H1 (cell line): ENCODE measurements around the gene MAFG. TPM values are rescaled to one million over a fixed set of nuclear protein-coding genes. Genes with fewer than 3 reads are reported as not detected.

ENCODE experiments used
- CTCF ChIA-PET: fragments of 300-600 bp; sonication (Branson Sonifier 250); formaldehyde crosslinking; loops from one replicate; lab custom pipeline; 2021; ENCODE audit not compliant: partially characterized antibody; lab: Charles Lee
- POLR2A ChIA-PET: fragments of 300-600 bp; sonication (Branson Sonifier 250); formaldehyde crosslinking; loops from one replicate; lab custom pipeline; 2021; ENCODE audit warnings: inconsistent platforms; ENCODE audit not compliant: partially characterized antibody; lab: Charles Lee
- DNase-seq, 2 experiments: peaks; one replicate each; pipeline versions ENCODE4 v3.0.0 to v3.0.0-alpha.2; 2010 to 2022; ENCODE audit warnings: low spot score in 2 of 2, low read depth in 1 of 2, mixed read lengths in 1 of 2
- FAIRE-seq: peaks from 2 replicates; lab custom pipeline; 2011; peaks lifted over from hg19 to GRCh38; lab: Jason Lieb, UNC
- H2AFZ ChIP-seq: 2 replicates; pipeline ENCODE4 v1.8.1; 2012; ENCODE audit warnings: low read length, inconsistent platforms
- H2AK5ac ChIP-seq: 2 replicates; pipeline ENCODE4 v1.6.1; 2013; ENCODE audit warnings: low read depth, low read length
- H2BK120ac ChIP-seq: replicated peaks from 2 replicates; pipeline ENCODE3; 2013; ENCODE audit warnings: low read depth, low read length, inconsistent platforms
- H2BK12ac ChIP-seq: 2 replicates; pipeline ENCODE4 v1.6.1; 2013; ENCODE audit warnings: low read depth, low read length
- H2BK15ac ChIP-seq: 2 replicates; pipeline ENCODE4 v1.6.1; 2013; ENCODE audit warnings: low read length
- H2BK20ac ChIP-seq: 2 replicates; pipeline ENCODE4 v1.6.1; 2013; ENCODE audit warnings: low read length
- H2BK5ac ChIP-seq: 2 replicates; pipeline ENCODE4 v1.6.1; 2013; ENCODE audit warnings: low read depth, low read length
- H3K14ac ChIP-seq: 2 replicates; pipeline ENCODE4 v1.6.1; 2013; ENCODE audit warnings: inconsistent platforms; ENCODE audit not compliant: insufficient read length
- H3K18ac ChIP-seq: 2 replicates; pipeline ENCODE4 v1.6.1; 2013; ENCODE audit warnings: low read length; ENCODE audit errors: extremely low read depth
- H3K23ac ChIP-seq: 2 replicates; pipeline ENCODE4 v1.6.1; 2013; ENCODE audit warnings: inconsistent platforms; ENCODE audit not compliant: insufficient read length
- H3K23me2 ChIP-seq: 2 replicates; pipeline ENCODE4 v1.6.1; 2013; ENCODE audit warnings: low read depth, low read length
- H3K27ac ChIP-seq: 2 replicates; pipeline ENCODE4 v1.6.1; 2011; ENCODE audit warnings: low read depth, low read length, inconsistent platforms
- H3K27me3 ChIP-seq, 4 experiments: replicated peaks in 1 of 4; 1 replicate in 1 of 4; 2 replicates in 3 of 4; pipeline versions ENCODE4 v1.6.1 to v1.8.1; 2011 to 2013; ENCODE audit warnings: low read length in 3 of 4, mild to moderate bottlenecking in 3 of 4, inconsistent platforms in 2 of 4, mixed read lengths in 2 of 4, moderate library complexity in 1 of 4; ENCODE audit not compliant: control insufficient read depth in 3 of 4, insufficient read depth in 3 of 4; ENCODE audit errors: extremely low read depth in 1 of 4
- H3K36me3 ChIP-seq, 4 experiments: 2 replicates each; pipeline versions ENCODE4 v1.6.1 to v1.8.1; 2011 to 2013; ENCODE audit warnings: mild to moderate bottlenecking in 4 of 4, low read length in 3 of 4, moderate library complexity in 2 of 4, control low read depth in 1 of 4, inconsistent platforms in 1 of 4; ENCODE audit not compliant: insufficient read depth in 4 of 4, control insufficient read depth in 2 of 4
- H3K4ac ChIP-seq: replicated peaks from 2 replicates; pipeline ENCODE3; 2013; ENCODE audit warnings: low read length, low read depth, mixed read lengths, inconsistent platforms; ENCODE audit not compliant: insufficient read length
- H3K4me1 ChIP-seq, 4 experiments: replicated peaks in 1 of 4; 1 replicate in 1 of 4; 2 replicates in 3 of 4; pipeline versions ENCODE4 v1.6.1 to v1.8.1; 2011 to 2013; ENCODE audit warnings: low read length in 3 of 4, inconsistent platforms in 2 of 4, mixed read lengths in 1 of 4; ENCODE audit not compliant: insufficient read depth in 4 of 4, control insufficient read depth in 3 of 4
- H3K4me2 ChIP-seq, 2 experiments: 2 replicates each; pipeline versions ENCODE4 v1.6.1 to v1.8.1; 2011 to 2013; ENCODE audit warnings: low read depth in 2 of 2, low read length in 2 of 2, control low read depth in 1 of 2, inconsistent platforms in 1 of 2, mild to moderate bottlenecking in 1 of 2; ENCODE audit not compliant: insufficient read depth in 1 of 2
- H3K4me3 ChIP-seq, 4 experiments: fragments of 200-600, 300-600 bp in 1 of 4; sonication (generic), shearing (Covaris generic), sonication (Bioruptor Twin) in 1 of 4; 2 replicates each; pipeline versions ENCODE4 v1.5.1 to v1.8.1; 2011 to 2016; ENCODE audit warnings: low read length in 4 of 4, low read depth in 3 of 4, control low read depth in 2 of 4, inconsistent platforms in 2 of 4, mild to moderate bottlenecking in 2 of 4, mixed read lengths in 1 of 4, moderate library complexity in 1 of 4; ENCODE audit not compliant: insufficient read depth in 2 of 4; ENCODE audit errors: extremely low read depth in 1 of 4
- H3K56ac ChIP-seq: replicated peaks from 2 replicates; pipeline ENCODE3; 2013; ENCODE audit warnings: low read depth, mild to moderate bottlenecking, mixed read lengths, low read length, inconsistent platforms; ENCODE audit not compliant: insufficient read length
- H3K79me1 ChIP-seq: 2 replicates; pipeline ENCODE4 v1.6.1; 2013; ENCODE audit warnings: low read depth, low read length, control low read depth
- H3K79me2 ChIP-seq, 2 experiments: 2 replicates each; pipeline versions ENCODE4 v1.6.1 to v1.8.1; 2012 to 2013; ENCODE audit warnings: low read length in 2 of 2, mild to moderate bottlenecking in 2 of 2, inconsistent platforms in 1 of 2; ENCODE audit not compliant: insufficient read depth in 2 of 2, control insufficient read depth in 1 of 2
- H3K9ac ChIP-seq, 4 experiments: replicated peaks in 1 of 4; 1 replicate in 1 of 4; 2 replicates in 3 of 4; pipeline versions ENCODE4 v1.6.1 to v1.8.1; 2011 to 2013; ENCODE audit warnings: low read depth in 3 of 4, low read length in 3 of 4, control low read depth in 2 of 4, mild to moderate bottlenecking in 2 of 4, moderate library complexity in 2 of 4, inconsistent platforms in 1 of 4; ENCODE audit errors: extremely low read depth in 1 of 4
- H3K9me3 ChIP-seq, 2 experiments: 2 replicates each; pipeline versions ENCODE4 v1.6.1 to v1.8.1; 2012 to 2013; ENCODE audit warnings: mild to moderate bottlenecking in 2 of 2, moderate library complexity in 2 of 2, control low read depth in 1 of 2, inconsistent platforms in 1 of 2, low read depth in 1 of 2, low read length in 1 of 2, mixed read lengths in 1 of 2; ENCODE audit not compliant: insufficient read depth in 2 of 2
- H4K20me1 ChIP-seq, 2 experiments: replicated peaks in 1 of 2; 2 replicates each; pipeline versions ENCODE3 to v1.8.1; 2011 to 2013; ENCODE audit warnings: inconsistent platforms in 2 of 2, low read length in 2 of 2, mild to moderate bottlenecking in 1 of 2; ENCODE audit not compliant: insufficient read depth in 2 of 2, control insufficient read depth in 1 of 2
- H4K5ac ChIP-seq: 2 replicates; pipeline ENCODE4 v1.6.1; 2013; ENCODE audit warnings: low read length, low read depth, mixed read lengths, inconsistent platforms; ENCODE audit not compliant: insufficient read length
- H4K8ac ChIP-seq: 2 replicates; pipeline ENCODE4 v1.8.0; 2013; ENCODE audit warnings: mild to moderate bottlenecking, moderate library complexity, low read length, inconsistent platforms; ENCODE audit not compliant: insufficient read depth; ENCODE audit errors: extremely low read depth
- H4K91ac ChIP-seq: replicated peaks from 2 replicates; pipeline ENCODE3; 2013; ENCODE audit warnings: low read length, mixed read lengths, inconsistent platforms; ENCODE audit not compliant: insufficient read length
- BACH1 ChIP-seq: IDR thresholded peaks from 2 replicates; pipeline ENCODE4 v1.6.1; 2012; ENCODE audit warnings: low read length, improper control_type of control experiment
- BRCA1 ChIP-seq: IDR thresholded peaks from 2 replicates; pipeline ENCODE4 v1.6.1; 2012; ENCODE audit warnings: low read depth, low read length, improper control_type of control experiment
- EZH2 ChIP-seq: fragments of 200-600 bp; sonication (generic); IDR thresholded peaks from 2 replicates; pipeline ENCODE4 v1.7.1; 2012; ENCODE audit warnings: low read depth, mild to moderate bottlenecking, moderate library complexity, low read length, inconsistent platforms; ENCODE audit not compliant: severe bottlenecking
- FOSL1 ChIP-seq: IDR thresholded peaks from 2 replicates; pipeline ENCODE4 v1.6.1; 2011; ENCODE audit warnings: mild to moderate bottlenecking, low read depth, low read length, moderate library complexity; ENCODE audit not compliant: insufficient read depth
- GABPA ChIP-seq: IDR thresholded peaks from 2 replicates; pipeline ENCODE4 v1.6.1; 2011; ENCODE audit warnings: mild to moderate bottlenecking, low read length, moderate library complexity, borderline replicate concordance; ENCODE audit not compliant: insufficient read depth
- GTF2F1 ChIP-seq: IDR thresholded peaks from 2 replicates; pipeline ENCODE4 v1.6.1; 2012; ENCODE audit warnings: low read depth, low read length, improper control_type of control experiment, borderline replicate concordance
- HDAC6 ChIP-seq: IDR thresholded peaks from one replicate; pipeline ENCODE4 v1.7.1; 2012; ENCODE audit warnings: low read depth, mild to moderate bottlenecking, inconsistent platforms, low read length, moderate library complexity
- JUND ChIP-seq: IDR thresholded peaks from 2 replicates; pipeline ENCODE4 v1.6.1; 2011; ENCODE audit warnings: mild to moderate bottlenecking, improper control_type of control experiment, low read length
- NRF1 ChIP-seq: IDR thresholded peaks from 2 replicates; pipeline ENCODE4 v1.6.1; 2011; ENCODE audit warnings: mild to moderate bottlenecking, low read depth, low read length, improper control_type of control experiment
- PHF8 ChIP-seq: fragments of 200-600 bp; sonication (generic); conservative IDR thresholded peaks from 2 replicates; pipeline ENCODE4 v1.7.1; 2012; ENCODE audit warnings: low read depth, mild to moderate bottlenecking, inconsistent platforms, low read length, moderate library complexity
- SIRT6 ChIP-seq: IDR thresholded peaks from one replicate; pipeline ENCODE4 v1.7.1; 2012; ENCODE audit warnings: low read length, inconsistent platforms
- WGBS, 2 experiments: shearing (Covaris generic) in 1 of 2; methylation state at CpG; one replicate each; pipeline versions ENCODE4 v1.1.6 to v1.1.7; 2013 to 2015; ENCODE audit warnings: low lambda C conversion rate in 2 of 2, mixed read lengths in 2 of 2, inconsistent platforms in 1 of 2, low coverage in 1 of 2, missing lambda C conversion rate in 1 of 2; ENCODE audit not compliant: insufficient replicate concordance in 2 of 2, insufficient coverage in 1 of 2, insufficient read length in 1 of 2; ENCODE audit errors: extremely low coverage in 1 of 2, missing lambda C conversion rate in 1 of 2; 5-methylcytosine and 5-hydroxymethylcytosine counted together
- polyA plus RNA-seq, 7 experiments: library from polyadenylated mRNA; depleted of rRNA in 3 of 7; stranded (reverse) in 5 of 7; unstranded in 2 of 7; fragments of >200 nt in 5 of 7; fragments of 200-250 nt in 2 of 7; gene quantifications; 1 replicate in 5 of 7; 2 replicates in 1 of 7; 4 replicates in 1 of 7; pipeline versions ENCODE4 v1.2.1 to v1.2.3, GENCODE V29; 2011 to 2013; ENCODE audit warnings: missing spikeins in 2 of 7, mixed read lengths in 2 of 7
- total RNA-seq: library from RNA; stranded (reverse); fragmentation: NEBNext Ultra II Directional; extraction: Animal tissue kit (Norgen Biotek cat#: 25700); gene quantifications from 2 replicates; pipeline ENCODE4 v1.2.1, GENCODE V29; 2021
- TF ChIP-seq, protein P1 (sequence below): IDR thresholded peaks from 2 replicates; pipeline ENCODE4 v1.6.1; 2012; ENCODE audit warnings: inconsistent platforms

The MAFG gene
- total and polyA plus RNA-seq, 2 of the 8 experiments (the other 6 are each of a cell fraction or from before 2014, with no cell fraction given): 25.5 to 26.9 TPM

DNA sequence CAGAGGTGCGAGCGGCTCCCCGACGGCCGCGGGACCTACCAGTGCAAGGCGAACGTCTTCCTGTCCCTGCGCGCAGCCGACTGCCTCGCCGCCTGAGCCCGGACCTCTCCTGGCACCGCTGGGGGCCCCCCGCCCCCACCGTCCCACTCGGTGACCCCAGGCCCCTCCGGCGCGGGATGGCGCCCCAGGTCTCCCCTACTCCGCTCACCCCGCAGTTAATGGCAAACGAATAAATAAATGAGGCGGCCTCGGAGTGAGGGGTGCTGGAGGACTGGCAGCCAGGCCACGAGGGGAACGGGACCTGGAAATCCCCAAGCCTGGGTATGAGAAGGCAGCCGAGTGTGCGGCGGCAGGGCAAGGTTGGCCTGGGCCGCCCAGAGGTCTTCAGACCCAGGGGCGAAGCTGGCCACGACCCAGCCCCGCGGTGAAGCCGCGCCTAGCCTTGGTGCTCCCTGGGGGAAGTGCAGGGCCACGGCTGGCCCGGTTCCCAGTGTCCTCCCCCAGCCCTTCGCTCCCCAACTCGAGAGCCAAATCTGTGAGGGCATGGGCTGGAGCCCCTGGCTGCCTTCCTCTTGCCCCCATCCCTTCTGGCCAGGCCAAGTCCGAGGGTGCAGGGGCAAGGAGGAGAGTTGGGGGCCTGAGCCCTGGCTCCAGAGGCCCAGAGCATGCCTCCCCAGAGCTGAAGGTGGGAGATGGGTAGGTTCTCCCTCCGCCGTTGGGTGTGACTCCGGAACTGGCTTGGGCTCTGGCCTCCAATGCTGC lies 24.7 kb downstream of the MAFG start:
- H2BK12ac ChIP-seq: no peak overlapping the region
- H3K36me3 ChIP-seq: peaks cover 2 to 11% (median 7%) of the 10 kb centered on the region in 4 experiments; a peak in 6 of 8 replicates
- no peak overlapping the region for H2AFZ ChIP-seq
- peaks cover 6% of the 10 kb centered on the region; the same call in 1 of the 2 replicates for H3K23me2 ChIP-seq
- peak overlapping the region; percentile 78 for H3K4ac ChIP-seq
- peak overlapping the region; percentile 64 for H4K8ac ChIP-seq
- no peaks in the 10 kb centered on the region for H3K9me3 ChIP-seq
- H3K4me3 ChIP-seq: peak overlapping the region; percentile 19 to 61 (median 44)
- peak overlapping the region; percentile 2 for H4K5ac ChIP-seq
- no peak overlapping the region; the same call in 1 of the 2 replicates for H3K18ac ChIP-seq
- H2BK120ac ChIP-seq: no peak overlapping the region
- no peaks in the 10 kb centered on the region for H3K79me2 ChIP-seq
- CTCF ChIA-PET: interaction anchor here (2.7 kb wide), 1 partner anchor 33 kb away, joined by 10 read pairs; no protein-coding TSS in a partner anchor
- no peak overlapping the region for H3K27ac ChIP-seq
- no peak overlapping the region for H2BK15ac ChIP-seq
- H3K4me1 ChIP-seq: peaks cover 0 to 8% (median 2%) of the 10 kb centered on the region in 4 experiments; a peak in 3 of 7 replicates
- no peak overlapping the region for H2AK5ac ChIP-seq
- POLR2A ChIA-PET: interaction anchor here (0.8 to 4.0 kb wide), 11 partner anchors 9 to 34 kb away, joined by 3 to 29 read pairs (median 5); partner anchors contain the start of genes ALYREF, ANAPC11, MAFG and PCYT2
- H3K56ac ChIP-seq: no peak overlapping the region
- no peak overlapping the region for H2BK20ac ChIP-seq
- H3K27me3 ChIP-seq: peaks cover 0 to 22% (median 14%) of the 10 kb centered on the region in 4 experiments; a peak in 5 of 7 replicates
- H2BK5ac ChIP-seq: no peak overlapping the region
- H3K79me1 ChIP-seq: no peaks in the 10 kb centered on the region; the same call in 1 of the 2 replicates
- no peak overlapping the region for H3K14ac ChIP-seq
- peaks cover 5 to 13% of the 10 kb centered on the region in 2 experiments for H4K20me1 ChIP-seq
- H4K91ac ChIP-seq: peak overlapping the region; percentile 17
- 38% methylated on average over 30 of the region's 47 CpGs; no CpG with 5 or more reads in 1 of the 2 experiments for WGBS, 2 experiments
- no peak overlapping the region for H3K23ac ChIP-seq
- peak overlapping the region; percentile 63 to 86 for H3K4me2 ChIP-seq
- DNase-seq: no peak
- FAIRE-seq: no peak
- H3K9ac ChIP-seq: no peak overlapping the region
- TF ChIP-seq, protein P1, sequence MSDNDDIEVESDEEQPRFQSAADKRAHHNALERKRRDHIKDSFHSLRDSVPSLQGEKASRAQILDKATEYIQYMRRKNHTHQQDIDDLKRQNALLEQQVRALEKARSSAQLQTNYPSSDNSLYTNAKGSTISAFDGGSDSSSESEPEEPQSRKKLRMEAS: peak; percentile 15; the same call in 1 of the 2 replicates
- TF ChIP-seq HDAC6 (no peak), BACH1 (no peak), BRCA1 (no peak), PHF8 (no peak), EZH2 (peak; percentile 18), FOSL1 (no peak), GABPA (peak; percentile 70; the same call in 1 of the 2 replicates), JUND (no peak), GTF2F1 (no peak), SIRT6 (no peak), NRF1 (no peak)
